NCI-H1105 (cell line): ENCODE data around the gene CTCFL.

Experiments used
- DNase-seq: peaks from one replicate; lab custom pipeline; 2025; lab: John Stamatoyannopoulos, UW

CTCFL gene

GRCh38 chr20:57524511-57525176 is at the start of gene CTCFL:
CTCFL (minus strand) TSS chr20:57525140; CDS start chr20:57524205, 935 bp downstream.
- DNase-seq = no peak

GRCh38 chr20:57573894-57574293 is 49.0 kb upstream of the CTCFL start:
- no peak for DNase-seq

GRCh38 chr20:57573242-57573641 is 48.3 kb upstream of the CTCFL start:
- no peak for DNase-seq

- no peak for DNase-seq
These were observed 47.0 kb upstream of the CTCFL start for GRCh38 chr20:57571782-57572416.

- no peak for DNase-seq
These were observed 46.0 kb upstream of the CTCFL start for GRCh38 chr20:57570920-57571319.

- DNase-seq = peak; percentile 87
These were observed 45.4 kb upstream of the CTCFL start for GRCh38 chr20:57570145-57570850.

GRCh38 chr20:57568960-57569359 is 44.0 kb upstream of the CTCFL start:
- DNase-seq = no peak

- no peak for DNase-seq
These were observed 43.4 kb upstream of the CTCFL start for GRCh38 chr20:57568088-57568896.

GRCh38 chr20:57567471-57568079 is 42.6 kb upstream of the CTCFL start:
- no peak for DNase-seq

- DNase-seq = no peak
These were observed 42.0 kb upstream of the CTCFL start for GRCh38 chr20:57566803-57567459.

GRCh38 chr20:57566399-57566798 is 41.5 kb upstream of the CTCFL start:
- no peak for DNase-seq

GRCh38 chr20:57564951-57565642 is 40.2 kb upstream of the CTCFL start:
- no peak for DNase-seq

- no peak for DNase-seq
These were observed 39.4 kb upstream of the CTCFL start for GRCh38 chr20:57564180-57564802.

GRCh38 chr20:57563522-57563921 is 38.6 kb upstream of the CTCFL start:
- DNase-seq = no peak

GRCh38 chr20:57562541-57563465 is 37.9 kb upstream of the CTCFL start:
- DNase-seq = no peak

GRCh38 chr20:57561356-57562279 is 36.7 kb upstream of the CTCFL start:
- DNase-seq = no peak

GRCh38 chr20:57560554-57561355 is 35.8 kb upstream of the CTCFL start, which contains the start of gene PCK1:
PCK1 (plus strand) TSS chr20:57561110; CDS start chr20:57561412, 302 bp downstream.
- DNase-seq = no peak
